Neural crest cell (in vitro differentiated cells): ENCODE data around the gene METAP1D. TPM values are rescaled to one million over a fixed set of nuclear protein-coding genes. Genes with fewer than 3 reads are reported as not detected.
A peak's percentile ranks its signal among the peaks of the same experiment; 100 is the strongest.
"Not testable (repeated sequence)": the region's sequence is repeated elsewhere in the genome, so short reads cannot be mapped to it uniquely, and the experiment has no call there.

Experiments
- DNase-seq: peaks from one replicate; pipeline ENCODE4 v3.0.0; 2021; ENCODE audit warnings: low read depth, mixed read lengths, low spot score
- H3K27ac Mint-ChIP-seq: one replicate; pipeline ENCODE4 v1.8.0; 2021; ENCODE audit warnings: mild to moderate bottlenecking, mixed read lengths; ENCODE audit not compliant: unreplicated experiment
- H3K27me3 Mint-ChIP-seq: 2 replicates; pipeline ENCODE4 v1.8.0; 2021; ENCODE audit warnings: low read depth, mild to moderate bottlenecking, mixed read lengths
- H3K36me3 Mint-ChIP-seq: 2 replicates; pipeline ENCODE4 v1.8.0; 2021; ENCODE audit warnings: low read depth, mild to moderate bottlenecking, mixed read lengths
- H3K4me1 Mint-ChIP-seq: 2 replicates; pipeline ENCODE4 v1.8.0; 2021; ENCODE audit warnings: mixed read lengths
- H3K4me3 Mint-ChIP-seq: one replicate; pipeline ENCODE4 v1.8.0; 2021; ENCODE audit warnings: mild to moderate bottlenecking, mixed read lengths
- H3K9me3 Mint-ChIP-seq: 2 replicates; pipeline ENCODE4 v1.8.0; 2021; ENCODE audit warnings: mixed read lengths
- total RNA-seq: library from RNA; stranded (reverse); gene quantifications from 2 replicates; pipeline ENCODE4 v1.2.1, GENCODE V29; 2021
- TF ChIP-seq, protein P1 (sequence below): fragments of 200-600 bp; sonication (generic); conservative IDR thresholded peaks from 2 replicates; pipeline ENCODE4 v1.5.0; 2021; ENCODE audit warnings: antibody characterized with exemption, mild to moderate bottlenecking

Gene METAP1D
- total RNA-seq, 1 donor from 2014 or later, result 11.0 TPM

- Mint-ChIP-seq H3K4me3 (peak overlapping the region; percentile 38), H3K27me3 (peaks cover 58% of the 10 kb centered on the region), H3K4me1 (peaks cover 23% of the 10 kb centered on the region), H3K27ac (no peak overlapping the region), H3K9me3 (no peaks in the 10 kb centered on the region), H3K36me3 (no peaks in the 10 kb centered on the region)
- TF ChIP-seq, protein P1, sequence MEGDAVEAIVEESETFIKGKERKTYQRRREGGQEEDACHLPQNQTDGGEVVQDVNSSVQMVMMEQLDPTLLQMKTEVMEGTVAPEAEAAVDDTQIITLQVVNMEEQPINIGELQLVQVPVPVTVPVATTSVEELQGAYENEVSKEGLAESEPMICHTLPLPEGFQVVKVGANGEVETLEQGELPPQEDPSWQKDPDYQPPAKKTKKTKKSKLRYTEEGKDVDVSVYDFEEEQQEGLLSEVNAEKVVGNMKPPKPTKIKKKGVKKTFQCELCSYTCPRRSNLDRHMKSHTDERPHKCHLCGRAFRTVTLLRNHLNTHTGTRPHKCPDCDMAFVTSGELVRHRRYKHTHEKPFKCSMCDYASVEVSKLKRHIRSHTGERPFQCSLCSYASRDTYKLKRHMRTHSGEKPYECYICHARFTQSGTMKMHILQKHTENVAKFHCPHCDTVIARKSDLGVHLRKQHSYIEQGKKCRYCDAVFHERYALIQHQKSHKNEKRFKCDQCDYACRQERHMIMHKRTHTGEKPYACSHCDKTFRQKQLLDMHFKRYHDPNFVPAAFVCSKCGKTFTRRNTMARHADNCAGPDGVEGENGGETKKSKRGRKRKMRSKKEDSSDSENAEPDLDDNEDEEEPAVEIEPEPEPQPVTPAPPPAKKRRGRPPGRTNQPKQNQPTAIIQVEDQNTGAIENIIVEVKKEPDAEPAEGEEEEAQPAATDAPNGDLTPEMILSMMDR, result no peak
- DNase-seq, result no peak
Measured at GRCh38 chr2:172108587-172108930, 108.8 kb downstream of the METAP1D start.

DNA sequence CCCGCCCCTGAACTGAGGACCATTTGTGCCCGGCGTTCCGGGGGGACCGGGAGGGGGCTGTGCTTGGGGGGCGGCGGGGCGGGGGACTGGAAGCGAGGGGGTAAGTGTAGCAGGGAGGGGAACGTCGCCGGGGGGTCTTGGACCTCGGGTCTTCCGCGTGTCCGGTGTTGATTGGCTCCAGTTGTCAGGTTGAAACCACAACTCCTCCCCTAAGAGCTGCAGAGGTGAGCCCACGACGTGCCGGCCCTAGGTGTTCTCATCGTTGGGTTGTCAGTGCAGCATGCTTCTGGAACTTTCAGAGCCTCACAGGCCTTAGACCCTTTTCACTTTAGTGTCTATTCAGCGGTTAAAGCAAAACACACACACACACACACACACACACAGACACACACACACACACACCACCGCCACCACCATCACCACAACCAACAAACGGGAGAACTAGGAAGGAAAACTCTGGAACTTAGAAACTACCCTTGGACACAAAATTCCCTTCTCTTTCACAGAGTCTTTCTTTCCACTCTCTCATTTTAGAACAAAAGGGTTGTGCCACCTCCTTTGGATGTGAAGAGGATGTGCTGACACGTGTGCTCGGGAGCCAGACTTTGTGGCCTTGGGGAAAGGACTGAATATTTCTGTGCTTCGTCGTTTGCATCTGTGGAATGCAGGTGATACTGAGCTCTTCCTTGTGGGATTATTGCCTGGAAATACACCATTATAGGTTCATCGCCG is 109.7 kb downstream of the METAP1D start:
- DNase-seq, result no peak
- no peaks in the 10 kb centered on the region for H3K9me3 Mint-ChIP-seq
- peaks cover 49% of the 10 kb centered on the region for H3K27me3 Mint-ChIP-seq
- no peaks in the 10 kb centered on the region for H3K36me3 Mint-ChIP-seq
- peaks cover 17% of the 10 kb centered on the region for H3K4me1 Mint-ChIP-seq
- peak overlapping the region; percentile 19 for H3K4me3 Mint-ChIP-seq
- TF ChIP-seq, protein P1, result no peak
- no peak overlapping the region for H3K27ac Mint-ChIP-seq

DNA sequence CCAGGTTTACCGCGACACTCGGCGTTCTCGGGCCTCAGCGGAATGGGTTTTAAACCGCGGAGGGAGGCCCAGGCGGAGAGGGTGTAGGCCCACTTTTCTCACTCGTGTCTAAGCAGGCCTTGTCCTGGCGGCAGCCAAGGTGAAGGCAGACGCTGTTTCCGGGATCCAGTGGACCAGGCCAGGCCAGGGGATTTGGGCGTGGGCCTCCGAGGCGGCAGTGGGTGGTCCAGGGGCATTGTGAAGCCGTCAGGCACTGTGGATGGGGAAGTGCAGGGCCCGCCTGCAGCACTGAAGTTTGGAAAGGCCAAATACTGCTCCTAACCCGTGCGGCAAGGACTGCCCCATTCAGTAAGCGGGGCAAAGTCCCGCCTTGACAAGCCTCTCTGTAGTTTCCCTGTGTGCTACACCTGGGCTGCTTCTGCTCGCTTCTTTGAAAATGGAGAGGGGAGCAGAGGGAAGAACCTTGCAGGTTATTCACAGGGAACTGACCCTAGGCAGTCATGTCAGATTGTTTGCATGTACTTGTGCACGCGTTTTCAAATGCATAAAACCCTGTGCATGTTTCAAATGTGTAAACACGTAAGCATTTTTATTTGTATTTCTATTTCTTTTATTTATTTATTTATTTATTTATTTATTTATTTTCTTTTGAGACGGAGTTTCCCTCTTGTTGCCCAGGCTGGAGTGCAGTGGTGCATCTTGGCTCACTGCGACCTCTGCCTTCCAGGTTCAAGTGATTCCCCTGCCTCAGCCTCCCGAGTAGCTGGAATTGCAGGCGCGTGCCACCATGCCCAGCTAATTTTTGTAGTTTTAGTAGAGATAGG is 110.4 kb downstream of the METAP1D start:
- TF ChIP-seq, protein P1, result no peak
- DNase-seq, result no peak
- Mint-ChIP-seq H3K27ac (no peak overlapping the region), H3K9me3 (no peaks in the 10 kb centered on the region), H3K36me3 (no peaks in the 10 kb centered on the region), H3K4me1 (peaks cover 16% of the 10 kb centered on the region), H3K4me3 (peak overlapping the region; percentile 19), H3K27me3 (peaks cover 41% of the 10 kb centered on the region)

- H3K4me1 Mint-ChIP-seq, result no peaks in the 10 kb centered on the region
- no peaks in the 10 kb centered on the region for H3K36me3 Mint-ChIP-seq
- TF ChIP-seq, protein P1, result peak; percentile 63
- peaks cover 9% of the 10 kb centered on the region for H3K27me3 Mint-ChIP-seq
- no peak for DNase-seq
- H3K27ac Mint-ChIP-seq, result no peak overlapping the region
- no peak overlapping the region for H3K4me3 Mint-ChIP-seq
- H3K9me3 Mint-ChIP-seq, result no peaks in the 10 kb centered on the region
Measured at GRCh38 chr2:172113617-172114016, 113.9 kb downstream of the METAP1D start.

GRCh38 chr2:172114176-172114575 is 114.4 kb downstream of the METAP1D start:
- H3K9me3 Mint-ChIP-seq, H3K27me3 Mint-ChIP-seq, H3K4me3 Mint-ChIP-seq, H3K36me3 Mint-ChIP-seq, H3K4me1 Mint-ChIP-seq, DNase-seq, H3K27ac Mint-ChIP-seq: not testable (repeated sequence)

GRCh38 chr2:172114579-172114978 is 114.8 kb downstream of the METAP1D start:
- peaks cover 5% of the 10 kb centered on the region for H3K27me3 Mint-ChIP-seq
- TF ChIP-seq, protein P1, result no peak
- no peaks in the 10 kb centered on the region for H3K9me3 Mint-ChIP-seq
- H3K27ac Mint-ChIP-seq, result no peak overlapping the region
- H3K36me3 Mint-ChIP-seq, result no peaks in the 10 kb centered on the region
- no peak overlapping the region for H3K4me3 Mint-ChIP-seq
- no peak for DNase-seq
- no peaks in the 10 kb centered on the region for H3K4me1 Mint-ChIP-seq
